Calu3 (cell line): ENCODE measurements around the gene PIGA. TPM values are rescaled to one million over a fixed set of nuclear protein-coding genes. Genes with fewer than 3 reads are reported as not detected.
"Not testable (repeated sequence)": the region's sequence is repeated elsewhere in the genome, so short reads cannot be mapped to it uniquely, and the experiment has no call there.

Experiments
- BruUV-seq: library from RNA; stranded (reverse); fragments of 400-500 nt; replicated peaks from 2 replicates; lab custom pipeline; 2021; lab: Mats Ljungman, UMichigan
- CTCF ChIA-PET: fragments of 300-600 bp; sonication (Branson Sonifier 250); formaldehyde crosslinking; loops from one replicate; lab custom pipeline; 2022; ENCODE audit warnings: antibody characterized with exemption; lab: Charles Lee
- DNase-seq: peaks from one replicate; pipeline ENCODE4 v3.0.0; 2022
- H3K27ac Mint-ChIP-seq: one replicate; pipeline ENCODE4 v1.8.0; 2022; ENCODE audit warnings: mixed read lengths; ENCODE audit not compliant: unreplicated experiment
- H3K27me3 Mint-ChIP-seq: one replicate; pipeline ENCODE4 v1.8.0; 2022; ENCODE audit warnings: mixed read lengths; ENCODE audit not compliant: unreplicated experiment
- H3K36me3 Mint-ChIP-seq: one replicate; pipeline ENCODE4 v1.8.0; 2022; ENCODE audit warnings: mild to moderate bottlenecking, moderate library complexity, mixed read lengths; ENCODE audit not compliant: insufficient read depth, unreplicated experiment
- H3K4me1 Mint-ChIP-seq: one replicate; pipeline ENCODE4 v1.8.0; 2022; ENCODE audit warnings: mild to moderate bottlenecking, low read depth, mixed read lengths; ENCODE audit not compliant: unreplicated experiment
- H3K4me3 Mint-ChIP-seq: one replicate; pipeline ENCODE4 v1.8.0; 2022; ENCODE audit warnings: mild to moderate bottlenecking, low read depth, moderate library complexity, mixed read lengths; ENCODE audit not compliant: unreplicated experiment
- H3K9me3 Mint-ChIP-seq: one replicate; pipeline ENCODE4 v1.8.0; 2022; ENCODE audit warnings: low read depth, mixed read lengths; ENCODE audit not compliant: unreplicated experiment
- intact Hi-C: fragments of 100-400 bp; cut with micrococcal nuclease; formaldehyde crosslinking; loops from one replicate; pipeline ENCODE4 v1.10.0; 2022; ENCODE audit not compliant: unreplicated experiment
- total RNA-seq: library from RNA; stranded (reverse); gene quantifications from 2 replicates; pipeline ENCODE4 v1.2.3, GENCODE V29; 2022
- TF ChIP-seq, protein P1 (sequence below): fragments of 200-600 bp; IDR thresholded peaks from one replicate; pipeline ENCODE4 v1.8.0; 2022; ENCODE audit warnings: antibody characterized with exemption; ENCODE audit not compliant: unreplicated experiment

The PIGA gene
- total RNA-seq, 1 experiment from 2014 or later = 34.4 TPM

GRCh38 chrX:15293451-15293850 lies 41.9 kb downstream of the PIGA start:
- H3K9me3 Mint-ChIP-seq = no peaks in the 10 kb centered on the region
- no peaks in the 10 kb centered on the region for H3K36me3 Mint-ChIP-seq
- CTCF ChIA-PET = no interaction called here
- no peaks in the 10 kb centered on the region for H3K27me3 Mint-ChIP-seq
- TF ChIP-seq, protein P1, sequence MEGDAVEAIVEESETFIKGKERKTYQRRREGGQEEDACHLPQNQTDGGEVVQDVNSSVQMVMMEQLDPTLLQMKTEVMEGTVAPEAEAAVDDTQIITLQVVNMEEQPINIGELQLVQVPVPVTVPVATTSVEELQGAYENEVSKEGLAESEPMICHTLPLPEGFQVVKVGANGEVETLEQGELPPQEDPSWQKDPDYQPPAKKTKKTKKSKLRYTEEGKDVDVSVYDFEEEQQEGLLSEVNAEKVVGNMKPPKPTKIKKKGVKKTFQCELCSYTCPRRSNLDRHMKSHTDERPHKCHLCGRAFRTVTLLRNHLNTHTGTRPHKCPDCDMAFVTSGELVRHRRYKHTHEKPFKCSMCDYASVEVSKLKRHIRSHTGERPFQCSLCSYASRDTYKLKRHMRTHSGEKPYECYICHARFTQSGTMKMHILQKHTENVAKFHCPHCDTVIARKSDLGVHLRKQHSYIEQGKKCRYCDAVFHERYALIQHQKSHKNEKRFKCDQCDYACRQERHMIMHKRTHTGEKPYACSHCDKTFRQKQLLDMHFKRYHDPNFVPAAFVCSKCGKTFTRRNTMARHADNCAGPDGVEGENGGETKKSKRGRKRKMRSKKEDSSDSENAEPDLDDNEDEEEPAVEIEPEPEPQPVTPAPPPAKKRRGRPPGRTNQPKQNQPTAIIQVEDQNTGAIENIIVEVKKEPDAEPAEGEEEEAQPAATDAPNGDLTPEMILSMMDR = no peak
- H3K4me1 Mint-ChIP-seq = peaks cover 17% of the 10 kb centered on the region
- H3K4me3 Mint-ChIP-seq = no peak overlapping the region
- no peak overlapping the region for H3K27ac Mint-ChIP-seq
- DNase-seq = no peak
- no TSS peak for BruUV-seq
- intact Hi-C loops = no loop called here

DNA sequence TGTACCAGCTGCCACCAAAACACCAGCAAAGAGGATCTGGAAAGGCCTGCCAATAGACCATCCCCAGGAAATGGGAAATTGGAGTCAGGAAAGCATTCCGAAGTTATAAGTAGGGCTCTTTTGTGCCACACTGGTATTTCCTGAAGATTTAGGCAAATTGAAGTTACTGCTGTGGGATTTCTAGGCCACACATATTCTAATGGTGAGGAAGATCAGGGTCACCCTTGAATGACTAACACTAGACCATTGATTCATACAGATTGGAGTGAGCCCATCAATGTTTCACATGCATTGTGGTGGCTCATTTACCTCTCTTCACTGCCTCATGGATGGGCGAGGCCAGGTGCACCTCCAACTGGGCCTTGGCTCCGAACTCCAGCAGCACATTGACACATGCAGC lies 42.5 kb downstream of the PIGA start:
- CTCF ChIA-PET = no interaction called here
- TF ChIP-seq, protein P1 = no peak
- intact Hi-C loops = no loop called here
- Mint-ChIP-seq H3K9me3 (no peaks in the 10 kb centered on the region), H3K4me1 (peaks cover 11% of the 10 kb centered on the region), H3K4me3 (no peak overlapping the region), H3K36me3 (no peaks in the 10 kb centered on the region), H3K27me3 (no peaks in the 10 kb centered on the region), H3K27ac (no peak overlapping the region)
- BruUV-seq = no TSS peak
- no peak for DNase-seq

GRCh38 chrX:15277604-15278003 lies 57.7 kb downstream of the PIGA start:
- TF ChIP-seq, protein P1 = no peak
- no peaks in the 10 kb centered on the region for H3K9me3 Mint-ChIP-seq
- no peak for DNase-seq
- no peak overlapping the region for H3K4me3 Mint-ChIP-seq
- H3K27me3 Mint-ChIP-seq = no peaks in the 10 kb centered on the region
- CTCF ChIA-PET = no interaction called here
- H3K27ac Mint-ChIP-seq = no peak overlapping the region
- no peaks in the 10 kb centered on the region for H3K36me3 Mint-ChIP-seq
- intact Hi-C loops = no loop called here
- no TSS peak for BruUV-seq
- H3K4me1 Mint-ChIP-seq = no peaks in the 10 kb centered on the region

DNA sequence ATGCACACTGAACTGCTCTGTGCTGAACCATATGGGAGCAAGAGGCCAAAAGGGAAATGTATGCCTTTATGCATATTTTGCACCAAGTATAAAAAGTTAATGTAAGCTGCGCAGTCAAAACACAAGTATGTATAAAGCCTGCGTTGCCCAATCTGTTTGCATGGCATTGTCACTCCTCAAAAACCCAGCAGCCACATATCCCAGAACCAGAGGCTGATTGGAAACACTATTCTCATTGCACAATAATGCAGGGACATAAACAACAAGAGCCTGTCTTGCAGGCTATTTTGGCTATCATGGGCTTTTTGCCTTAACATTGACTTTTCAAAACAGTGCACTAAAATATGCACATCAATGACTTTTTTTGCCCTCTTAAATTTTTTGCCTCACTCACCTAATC lies 60.4 kb downstream of the PIGA start:
- no peaks in the 10 kb centered on the region for H3K27me3 Mint-ChIP-seq
- H3K4me1 Mint-ChIP-seq = peaks cover 5% of the 10 kb centered on the region
- TF ChIP-seq, protein P1 = no peak
- intact Hi-C loops = no loop called here
- CTCF ChIA-PET = no interaction called here
- no TSS peak for BruUV-seq
- no peak for DNase-seq
- H3K27ac Mint-ChIP-seq = no peak overlapping the region
- H3K36me3 Mint-ChIP-seq = peaks cover 3% of the 10 kb centered on the region
- no peaks in the 10 kb centered on the region for H3K9me3 Mint-ChIP-seq
- H3K4me3 Mint-ChIP-seq = no peak overlapping the region

DNA sequence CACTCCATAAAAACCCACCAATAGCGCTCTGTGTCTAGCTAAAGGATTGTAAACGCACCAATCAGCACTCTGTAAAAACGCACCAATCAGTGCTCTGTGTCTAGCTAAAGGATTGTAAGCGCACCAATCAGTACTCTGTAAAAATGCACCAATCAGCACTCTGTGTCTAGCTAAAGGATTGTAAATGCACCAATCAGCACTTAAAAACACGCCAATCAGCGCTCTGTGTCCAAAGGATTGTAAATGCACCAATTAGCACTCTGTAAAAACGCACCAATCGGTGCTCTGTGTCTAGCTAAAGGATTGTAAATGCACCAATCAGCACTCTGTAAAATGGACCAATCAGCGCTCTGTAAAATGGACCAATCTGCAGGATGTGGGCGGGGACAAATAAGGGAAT lies 62.0 kb downstream of the PIGA start:
- BruUV-seq, intact Hi-C loops, DNase-seq, H3K4me3 Mint-ChIP-seq, H3K27ac Mint-ChIP-seq, H3K27me3 Mint-ChIP-seq, H3K9me3 Mint-ChIP-seq, H3K36me3 Mint-ChIP-seq, CTCF ChIA-PET: not testable (repeated sequence)
- H3K4me1 Mint-ChIP-seq = peaks cover 11% of the 10 kb centered on the region
